HFF-Myc (cell line): Measurements from ENCODE around the gene MBTPS1.

Source experiments
- DNase-seq: peaks from one replicate; pipeline ENCODE4 v3.0.0-alpha.2; 2011; ENCODE audit warnings: low read depth; ENCODE audit errors: extremely low read depth
- H3K4me3 ChIP-seq: replicated peaks from 2 replicates; pipeline ENCODE4 v1.5.1; 2011; ENCODE audit warnings: low read depth, mild to moderate bottlenecking, control low read depth, low read length
- CTCF ChIP-seq: IDR thresholded peaks from 2 replicates; pipeline ENCODE4 v1.5.1; 2012; ENCODE audit warnings: mild to moderate bottlenecking, low read depth, low read length, control low read depth; ENCODE audit errors: missing control alignments

Gene MBTPS1

GRCh38 chr16:84104231-84104630 is 12.5 kb downstream of the MBTPS1 start:
- no peak for DNase-seq
- H3K4me3 ChIP-seq, result no peak overlapping the region
- no peak for TF ChIP-seq CTCF

- DNase-seq, result no peak
- no peak for TF ChIP-seq CTCF
- H3K4me3 ChIP-seq, result no peak overlapping the region
Observed at GRCh38 chr16:84103678-84104077, 13.1 kb downstream of the MBTPS1 start.

GRCh38 chr16:84098939-84099338 is 17.8 kb downstream of the MBTPS1 start:
- DNase-seq, result no peak
- TF ChIP-seq CTCF, result no peak
- no peak overlapping the region for H3K4me3 ChIP-seq

- no peak overlapping the region for H3K4me3 ChIP-seq
- DNase-seq, result no peak
- TF ChIP-seq CTCF, result no peak
Observed at GRCh38 chr16:84096447-84097005, 20.2 kb downstream of the MBTPS1 start.

- no peak overlapping the region for H3K4me3 ChIP-seq
- no peak for TF ChIP-seq CTCF
- DNase-seq, result no peak
Observed at GRCh38 chr16:84095466-84095865, 21.3 kb downstream of the MBTPS1 start.

- no peak for DNase-seq
- H3K4me3 ChIP-seq, result no peak overlapping the region
- no peak for TF ChIP-seq CTCF
Observed at GRCh38 chr16:84093879-84094270, 22.9 kb downstream of the MBTPS1 start.
